Tibial nerve (tissue), 4 donors: Measurements from ENCODE around the gene CTNNBIP1. TPM values are rescaled to one million over a fixed set of nuclear protein-coding genes. Genes with fewer than 3 reads are reported as not detected.
A peak's percentile ranks its signal among the peaks of the same experiment; 100 is the strongest.

ENCODE experiments used
- DNase-seq, 2 donors: peaks; one replicate each; pipeline ENCODE4 v3.0.0-alpha.2; 2019; ENCODE audit warnings: low spot score in 2 of 2
- H3K27ac ChIP-seq, 4 donors: fragments of 200-600 bp; sonication (generic) in 3 of 4; one replicate each; pipeline ENCODE4 v1.5.1; 2017 to 2019; ENCODE audit warnings: mild to moderate bottlenecking in 1 of 4
- H3K27me3 ChIP-seq, 2 donors: fragments of 200-600 bp; sonication (generic) in 1 of 2; one replicate each; pipeline versions ENCODE4 v1.5.1 to v1.6.0; 2017 to 2019
- H3K36me3 ChIP-seq, 3 donors: fragments of 200-600 bp; sonication (generic); one replicate each; pipeline ENCODE4 v1.5.1; 2018 to 2019
- H3K4me1 ChIP-seq, 4 donors: fragments of 200-600 bp; sonication (generic) in 3 of 4; one replicate each; pipeline ENCODE4 v1.5.1; 2017 to 2019
- H3K4me3 ChIP-seq, 4 donors: fragments of 200-600 bp; sonication (generic) in 3 of 4; one replicate each; pipeline ENCODE4 v1.5.1; 2017 to 2019; ENCODE audit warnings: mild to moderate bottlenecking in 1 of 4, moderate library complexity in 1 of 4
- H3K9me3 ChIP-seq, 4 donors: fragments of 200-600 bp; sonication (generic) in 3 of 4; one replicate each; pipeline ENCODE4 v1.5.1; 2017 to 2019
- CTCF ChIP-seq, 5 experiments: fragments of 200-600 bp in 3 of 5; fragments of 450-650 bp in 2 of 5; sonication (generic) in 3 of 5; IDR thresholded peaks; one replicate each; pipeline ENCODE4 v1.5.1; 2016 to 2019; ENCODE audit warnings: antibody characterized with exemption in 5 of 5, mild to moderate bottlenecking in 3 of 5, moderate library complexity in 2 of 5
- EP300 ChIP-seq, 2 donors: sonication (generic); formaldehyde crosslinking; IDR thresholded peaks; one replicate each; pipeline ENCODE4 v1.6.1; 2017; ENCODE audit warnings: antibody characterized with exemption in 2 of 2, mild to moderate bottlenecking in 1 of 2
- POLR2A ChIP-seq, 2 donors: fragments of 450-650 bp; IDR thresholded peaks; one replicate each; pipeline ENCODE4 v1.6.1; 2017; ENCODE audit warnings: antibody characterized with exemption in 2 of 2, mild to moderate bottlenecking in 2 of 2, moderate library complexity in 2 of 2
- WGBS, 2 donors: methylation state at CpG; one replicate each; pipeline ENCODE4 v1.1.5; 2018; 5-methylcytosine and 5-hydroxymethylcytosine counted together
- total RNA-seq, 4 donors: library from RNA; depleted of rRNA; stranded (reverse); fragments of >200 nt; gene quantifications; one replicate each; pipeline ENCODE4 v1.1.0, GENCODE V29; 2016

The CTNNBIP1 gene
- total RNA-seq, 4 donors from 2014 or later: 17.0 to 24.9 (median 20.3) TPM

GRCh38 chr1:9824702-9825089, 85.4 kb downstream of the CTNNBIP1 start:
- Histone ChIP-seq H3K4me3 (peak overlapping the region; percentile 68 to 91 (median 86)), H3K4me1 (peaks cover 0 to 48% (median 25%) of the 10 kb centered on the region in 4 donors), H3K9me3 (no peaks in the 10 kb centered on the region), H3K27me3 (no peaks in the 10 kb centered on the region), H3K36me3 (no peaks in the 10 kb centered on the region), H3K27ac (peak overlapping the region; percentile 89 to 94 (median 92))
- WGBS, 2 donors: 24 to 32% methylated on average over 11 of the region's 12 CpGs
- no peak for TF ChIP-seq EP300 (IDR thresholded peaks at IDR 0.05)
- no peak for DNase-seq

GRCh38 chr1:9823943-9824701, 85.9 kb downstream of the CTNNBIP1 start, which contains the start of gene CLSTN1:
Gene CLSTN1, minus strand, starts transcription at chr1:9823965. Its CDS starts 232 bp downstream, at chr1:9823733.
- no peaks in the 10 kb centered on the region for H3K27me3 ChIP-seq
- H3K9me3 ChIP-seq: no peaks in the 10 kb centered on the region
- WGBS, 2 donors: 0 to 1% methylated on average over 44 to 77 of the region's 93 CpGs
- peak; percentile 75 to 78 for DNase-seq
- peak within 1 kb of the TSS; percentile 81 to 91 (median 89) for H3K4me3 ChIP-seq
- TF ChIP-seq CTCF (IDR thresholded peaks at IDR 0.05): peak in 1 of 5 experiments; percentile 23
- peak in 1 of 2 donors; percentile 7 for TF ChIP-seq POLR2A (IDR thresholded peaks at IDR 0.05)
- peak in 1 of 2 donors; percentile 56 for TF ChIP-seq EP300 (IDR thresholded peaks at IDR 0.05)
- H3K36me3 ChIP-seq: no peaks in the 10 kb centered on the region
- H3K4me1 ChIP-seq: peaks cover 0 to 48% (median 25%) of the 10 kb centered on the region in 4 donors
- H3K27ac ChIP-seq: peak within 1 kb of the TSS; percentile 89 to 94 (median 92)

GRCh38 chr1:9823693-9823942, 86.5 kb downstream of the CTNNBIP1 start:
- Histone ChIP-seq H3K27ac (peak overlapping the region; percentile 83 to 94 (median 90)), H3K4me1 (peaks cover 0 to 48% (median 25%) of the 10 kb centered on the region in 4 donors), H3K27me3 (no peaks in the 10 kb centered on the region), H3K36me3 (no peaks in the 10 kb centered on the region), H3K4me3 (peak overlapping the region in 3 of 4 donors; percentile 81 to 91 (median 90)), H3K9me3 (no peaks in the 10 kb centered on the region)
- no peak for TF ChIP-seq EP300 (IDR thresholded peaks at IDR 0.05)
- TF ChIP-seq POLR2A (IDR thresholded peaks at IDR 0.05): peak; percentile 24 to 59
- 0% methylated on average over 9 of the region's 40 CpGs; no CpG with 5 or more reads in 1 of the 2 donors for WGBS, 2 donors
- no peak for DNase-seq

GRCh38 chr1:9822897-9823692, 87.0 kb downstream of the CTNNBIP1 start:
- Histone ChIP-seq H3K9me3 (no peaks in the 10 kb centered on the region), H3K27ac (peak overlapping the region; percentile 83 to 94 (median 90)), H3K36me3 (no peaks in the 10 kb centered on the region), H3K4me1 (peaks cover 0 to 48% (median 25%) of the 10 kb centered on the region in 4 donors), H3K4me3 (peak overlapping the region; percentile 81 to 91 (median 89)), H3K27me3 (no peaks in the 10 kb centered on the region)
- WGBS, 2 donors: 0 to 1% methylated on average over 37 to 65 of the region's 71 CpGs
- DNase-seq: no peak
- TF ChIP-seq EP300 (IDR thresholded peaks at IDR 0.05) (no peak), POLR2A (IDR thresholded peaks at IDR 0.05) (no peak), CTCF (IDR thresholded peaks at IDR 0.05) (no peak)

GRCh38 chr1:9822490-9822889, 87.6 kb downstream of the CTNNBIP1 start:
- Histone ChIP-seq H3K36me3 (no peaks in the 10 kb centered on the region), H3K4me3 (peak overlapping the region; percentile 81 to 91 (median 89)), H3K27me3 (no peaks in the 10 kb centered on the region), H3K9me3 (no peaks in the 10 kb centered on the region), H3K27ac (peak overlapping the region in 3 of 4 donors; percentile 83 to 94 (median 90)), H3K4me1 (peaks cover 0 to 48% (median 25%) of the 10 kb centered on the region in 4 donors)
- 2 to 4% methylated on average over 8 of the region's 8 CpGs for WGBS, 2 donors
- no peak for DNase-seq
- TF ChIP-seq EP300 (IDR thresholded peaks at IDR 0.05) (no peak), CTCF (IDR thresholded peaks at IDR 0.05) (no peak), POLR2A (IDR thresholded peaks at IDR 0.05) (no peak)
